ENCODE data around the gene PPIL4. TPM values are rescaled to one million over a fixed set of nuclear protein-coding genes. Genes with fewer than 3 reads are reported as not detected.

Gene PPIL4
- total RNA-seq, 1 experiment from 2014 or later, result 36.9 TPM

- H3K27me3 Mint-ChIP-seq (ENCODE audit: low read depth), result no peaks in the 10 kb centered on the region
- 0 out of 4 replicates have a peak, but pooled peaks cover 0 to 4% of the 10 kb centered on the region in 2 experiments for H3K4me1 Mint-ChIP-seq
- Histone ChIP-seq H3K14ac (ENCODE audit: insufficient read depth, low read length) (no peak overlapping the region), H2BK20ac (ENCODE audit: low read depth, low read length, poor library complexity, severe bottlenecking) (no peak overlapping the region), H3K4me2 (ENCODE audit: insufficient read depth, insufficient read length, low read length) (no peak overlapping the region), H3K23ac (ENCODE audit: insufficient read length, low read depth, low read length) (no peak overlapping the region), H4K91ac (ENCODE audit: insufficient read length, low read depth, low read length) (no peak overlapping the region), H2AFZ (ENCODE audit: low read length) (no peak overlapping the region), H4K5ac (ENCODE audit: insufficient read length, low read depth, low read length) (no peak overlapping the region), H3K27me3 (ENCODE audit: insufficient read depth, low read length) (no peaks in the 10 kb centered on the region), H3K4ac (ENCODE audit: low read depth, low read length) (no peak overlapping the region), H3T11ph (ENCODE audit: low read length) (no peak overlapping the region), H3K79me1 (ENCODE audit: insufficient read depth, low read depth, low read length, poor library complexity, severe bottlenecking) (no peaks in the 10 kb centered on the region), H3K27ac (ENCODE audit: insufficient read length, low read depth, low read length) (no peak overlapping the region), H4K8ac (replicated peaks; ENCODE audit: insufficient read length, low read depth, low read length) (no peak overlapping the region), H2BK120ac (ENCODE audit: low read depth, low read length, poor library complexity, severe bottlenecking) (no peak overlapping the region), H2BK12ac (ENCODE audit: insufficient read length, low read depth, low read length) (no peak overlapping the region), H4K20me1 (ENCODE audit: control insufficient read depth, insufficient read depth, insufficient read length) (no peaks in the 10 kb centered on the region), H3K9me3 (ENCODE audit: control insufficient read depth, low read depth, low read length) (no peaks in the 10 kb centered on the region), H3K79me2 (ENCODE audit: insufficient read depth, low read length) (no peaks in the 10 kb centered on the region), H3K9ac (ENCODE audit: extremely low read depth, insufficient read length, low read length) (no peak overlapping the region), H3K18ac (ENCODE audit: insufficient read length, low read depth, low read length) (no peak overlapping the region), H3K23me2 (ENCODE audit: insufficient read length, low read depth, low read length, poor library complexity, severe bottlenecking) (no peaks in the 10 kb centered on the region), H2BK15ac (ENCODE audit: low read depth, low read length) (no peak overlapping the region), H3K56ac (ENCODE audit: insufficient read length, low read depth, low read length) (no peak overlapping the region), H3K4me1 (ENCODE audit: insufficient read depth, low read length) (no peaks in the 10 kb centered on the region), H2BK5ac (ENCODE audit: insufficient read length, low read length) (no peak overlapping the region), H2AK5ac (ENCODE audit: insufficient read length, low read length) (no peak overlapping the region)
- no peaks in the 10 kb centered on the region for H3K9me3 Mint-ChIP-seq
- TF ChIP-seq, protein P1, sequence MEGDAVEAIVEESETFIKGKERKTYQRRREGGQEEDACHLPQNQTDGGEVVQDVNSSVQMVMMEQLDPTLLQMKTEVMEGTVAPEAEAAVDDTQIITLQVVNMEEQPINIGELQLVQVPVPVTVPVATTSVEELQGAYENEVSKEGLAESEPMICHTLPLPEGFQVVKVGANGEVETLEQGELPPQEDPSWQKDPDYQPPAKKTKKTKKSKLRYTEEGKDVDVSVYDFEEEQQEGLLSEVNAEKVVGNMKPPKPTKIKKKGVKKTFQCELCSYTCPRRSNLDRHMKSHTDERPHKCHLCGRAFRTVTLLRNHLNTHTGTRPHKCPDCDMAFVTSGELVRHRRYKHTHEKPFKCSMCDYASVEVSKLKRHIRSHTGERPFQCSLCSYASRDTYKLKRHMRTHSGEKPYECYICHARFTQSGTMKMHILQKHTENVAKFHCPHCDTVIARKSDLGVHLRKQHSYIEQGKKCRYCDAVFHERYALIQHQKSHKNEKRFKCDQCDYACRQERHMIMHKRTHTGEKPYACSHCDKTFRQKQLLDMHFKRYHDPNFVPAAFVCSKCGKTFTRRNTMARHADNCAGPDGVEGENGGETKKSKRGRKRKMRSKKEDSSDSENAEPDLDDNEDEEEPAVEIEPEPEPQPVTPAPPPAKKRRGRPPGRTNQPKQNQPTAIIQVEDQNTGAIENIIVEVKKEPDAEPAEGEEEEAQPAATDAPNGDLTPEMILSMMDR (conservative IDR thresholded peaks at IDR 0.05), result no peak
- no peak overlapping the region for H3K27ac Mint-ChIP-seq
- H3K4me3 Mint-ChIP-seq, result no peak overlapping the region
- H3K36me3 Mint-ChIP-seq (ENCODE audit: insufficient read depth in 1 of 3, low read depth in 3 of 3), result peaks cover 0 to 18% (median 11%) of the 10 kb centered on the region in 3 experiments; a peak in 4 of 7 replicates
- no peak for DNase-seq
- WGBS (ENCODE audit: extremely low coverage, insufficient read length, low lambda C conversion rate), result no CpG with 5 or more reads among the region's 3 CpGs
These were observed 44.1 kb downstream of the PPIL4 start for GRCh38 chr6:149501768-149502167.

All from H9 (cell line).